ENCODE data around the gene GPR107.

DNA sequence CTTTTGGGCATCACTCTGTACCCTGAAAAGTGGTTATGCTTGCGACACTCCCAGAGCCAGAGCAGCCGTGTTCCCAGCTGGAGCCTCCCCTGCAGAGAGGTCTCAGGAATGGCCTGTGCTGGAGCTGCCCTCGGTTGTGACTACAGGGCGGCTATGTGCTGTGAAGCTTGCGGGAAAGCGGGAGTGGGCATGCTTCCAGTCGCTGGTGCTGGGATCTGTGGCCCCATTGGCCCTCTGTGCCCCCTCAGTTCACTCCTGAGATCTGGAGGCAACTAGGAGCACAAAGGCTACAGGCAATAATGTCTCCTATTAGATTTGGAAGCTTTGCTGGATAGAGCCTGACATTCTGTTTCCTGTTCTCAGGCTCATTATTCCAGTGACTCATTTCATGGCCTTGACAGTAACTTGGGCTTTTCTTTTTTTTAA, 56.9 kb downstream of the GPR107 start:
- TF ChIP-seq, protein P1, sequence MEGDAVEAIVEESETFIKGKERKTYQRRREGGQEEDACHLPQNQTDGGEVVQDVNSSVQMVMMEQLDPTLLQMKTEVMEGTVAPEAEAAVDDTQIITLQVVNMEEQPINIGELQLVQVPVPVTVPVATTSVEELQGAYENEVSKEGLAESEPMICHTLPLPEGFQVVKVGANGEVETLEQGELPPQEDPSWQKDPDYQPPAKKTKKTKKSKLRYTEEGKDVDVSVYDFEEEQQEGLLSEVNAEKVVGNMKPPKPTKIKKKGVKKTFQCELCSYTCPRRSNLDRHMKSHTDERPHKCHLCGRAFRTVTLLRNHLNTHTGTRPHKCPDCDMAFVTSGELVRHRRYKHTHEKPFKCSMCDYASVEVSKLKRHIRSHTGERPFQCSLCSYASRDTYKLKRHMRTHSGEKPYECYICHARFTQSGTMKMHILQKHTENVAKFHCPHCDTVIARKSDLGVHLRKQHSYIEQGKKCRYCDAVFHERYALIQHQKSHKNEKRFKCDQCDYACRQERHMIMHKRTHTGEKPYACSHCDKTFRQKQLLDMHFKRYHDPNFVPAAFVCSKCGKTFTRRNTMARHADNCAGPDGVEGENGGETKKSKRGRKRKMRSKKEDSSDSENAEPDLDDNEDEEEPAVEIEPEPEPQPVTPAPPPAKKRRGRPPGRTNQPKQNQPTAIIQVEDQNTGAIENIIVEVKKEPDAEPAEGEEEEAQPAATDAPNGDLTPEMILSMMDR (IDR thresholded peaks at IDR 0.05), result no peak
- no peak for TF ChIP-seq POLR2A (IDR thresholded peaks at IDR 0.05)

All from esophagus squamous epithelium (tissue), 4 donors.